Measurements from ENCODE around the gene PPM1N.

Gene PPM1N

GRCh38 chr19:45498411-45499195 is at the start of gene PPM1N:
Gene PPM1N, plus strand, starts transcription at chr19:45498443. Its CDS starts 30 bp downstream, at chr19:45498473.
- no peak for FAIRE-seq

- no peak for FAIRE-seq
Observed at GRCh38 chr19:45448887-45449299, 49.4 kb upstream of the PPM1N start.

DNA sequence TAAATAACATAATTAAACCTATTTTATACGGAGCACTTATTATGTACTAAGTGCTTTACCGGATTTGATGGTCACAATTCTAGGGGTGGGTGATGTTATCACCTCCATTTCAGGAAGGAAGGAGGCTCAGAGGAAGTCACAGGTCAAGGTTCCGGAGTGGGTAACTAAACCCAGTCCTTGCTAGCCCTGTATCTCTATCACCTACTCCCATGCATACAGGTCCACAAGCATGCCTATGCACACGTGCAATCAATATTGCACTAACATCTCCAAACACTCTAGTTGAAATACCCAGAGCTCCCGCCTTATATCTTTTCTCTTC is 48.3 kb upstream of the PPM1N start:
- no peak for FAIRE-seq

DNA sequence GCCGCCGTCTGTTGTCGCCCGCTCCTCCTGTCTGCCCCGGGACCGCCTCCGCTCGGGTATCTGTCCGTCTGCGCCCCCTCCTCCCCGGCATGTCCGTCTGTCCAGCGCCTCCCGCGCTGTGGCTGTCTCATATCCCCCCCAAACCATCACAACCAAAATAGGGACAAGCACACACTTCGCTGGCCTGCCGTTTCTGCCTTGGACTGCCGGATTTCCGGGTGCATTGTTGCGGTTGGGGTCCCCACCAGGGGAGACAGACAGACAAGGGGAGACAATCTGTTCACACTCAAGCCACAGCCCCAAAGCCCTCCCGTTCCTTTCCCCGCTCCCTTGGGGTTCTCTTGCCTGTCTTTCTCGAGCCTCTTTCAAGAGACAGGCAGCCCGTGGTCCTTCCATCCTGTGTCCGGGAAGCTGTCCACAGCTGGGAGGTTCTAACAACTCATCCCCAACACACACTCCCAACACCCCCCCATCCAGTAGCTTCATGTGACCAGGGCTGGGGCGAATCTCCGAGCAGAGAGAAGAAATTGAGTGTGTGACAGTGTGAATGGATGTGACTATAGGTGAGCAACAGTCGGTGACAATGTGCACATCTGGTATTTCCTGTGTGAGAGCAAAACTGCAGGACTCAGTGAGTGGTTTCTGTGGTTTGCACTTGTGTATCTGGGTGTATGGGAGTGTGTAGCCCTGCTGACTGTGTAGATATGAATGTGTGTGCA is 47.0 kb upstream of the PPM1N start:
- no peak for FAIRE-seq

DNA sequence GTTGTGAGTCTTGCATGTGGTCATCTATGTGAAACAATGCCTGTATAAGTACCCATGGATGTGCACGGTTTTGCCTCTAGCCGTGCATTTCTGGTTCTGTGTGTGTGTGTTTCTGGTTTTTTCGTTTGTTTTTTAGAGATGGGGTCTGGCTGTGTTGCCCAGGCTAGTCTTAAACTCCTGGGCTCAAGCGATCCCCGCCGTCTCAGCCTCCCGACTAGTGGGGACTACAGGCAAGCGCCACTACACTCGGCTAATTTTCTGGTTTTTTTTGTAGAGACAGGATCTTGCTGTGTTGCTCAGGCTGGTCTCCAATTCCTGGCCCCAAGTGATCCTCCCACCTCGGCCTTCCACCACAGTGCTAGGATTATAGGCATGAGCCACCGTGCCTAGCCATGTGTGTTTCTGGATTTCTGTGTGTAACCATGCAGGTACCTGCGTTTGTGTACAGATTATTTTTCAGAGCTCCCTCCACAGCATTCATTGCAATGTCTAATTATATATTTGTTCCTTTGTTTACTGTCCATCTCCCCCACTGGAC is 46.3 kb upstream of the PPM1N start:
- FAIRE-seq = no peak

DNA sequence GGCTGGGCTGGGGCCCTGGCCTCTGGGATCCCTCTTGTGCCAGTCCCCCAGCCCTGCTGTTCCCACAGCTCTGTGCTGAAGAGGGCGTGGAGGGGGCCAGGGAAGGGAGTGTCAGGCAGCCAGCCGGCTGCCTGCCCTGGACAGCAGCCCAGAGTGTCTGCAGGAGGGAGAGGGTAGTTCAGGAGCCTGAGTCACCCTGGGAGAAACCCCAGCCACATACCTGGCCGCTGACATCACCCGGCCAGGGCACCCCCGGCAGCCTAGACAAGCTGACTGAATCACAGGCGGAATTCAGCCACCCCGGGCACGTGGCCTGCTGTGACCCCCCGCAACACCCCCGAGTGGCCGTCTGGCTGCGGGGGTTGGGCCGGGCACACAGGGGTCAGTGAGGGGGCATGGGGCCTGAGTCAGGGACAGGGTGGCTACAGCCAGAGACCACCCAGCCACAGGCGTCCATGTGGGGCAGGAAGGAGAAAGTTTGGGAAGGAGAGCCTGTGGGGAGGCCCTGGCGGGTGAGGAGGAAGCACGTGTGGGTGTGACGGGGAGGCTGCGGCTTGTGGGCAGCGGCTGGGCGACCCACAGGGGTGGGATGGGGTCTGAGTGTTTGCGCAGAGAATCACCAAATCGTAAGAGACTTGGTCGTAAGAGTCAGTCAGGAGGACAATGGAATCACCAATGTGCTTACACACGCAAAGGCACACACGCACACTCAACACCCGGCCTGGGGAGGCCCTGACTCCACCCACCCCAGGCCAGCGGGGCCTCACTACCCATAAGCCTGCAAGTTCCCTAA is 42.3 kb upstream of the PPM1N start:
- FAIRE-seq = no peak

DNA sequence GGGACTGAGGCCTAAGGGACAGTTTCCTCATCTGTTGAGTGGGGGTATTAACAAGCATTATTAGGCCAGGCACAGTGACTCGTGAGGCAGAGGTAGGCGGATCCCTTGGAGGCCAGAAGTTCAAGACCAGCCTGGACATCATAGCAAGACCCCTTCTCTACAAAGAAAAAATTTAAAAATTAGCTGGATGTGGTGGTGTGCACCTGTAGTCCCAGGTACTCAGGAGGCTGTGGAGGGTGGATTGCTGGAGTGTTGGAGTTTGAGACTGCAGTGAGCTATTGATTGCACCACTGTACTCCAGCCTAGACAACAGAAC is 41.8 kb upstream of the PPM1N start:
- FAIRE-seq = no peak

DNA sequence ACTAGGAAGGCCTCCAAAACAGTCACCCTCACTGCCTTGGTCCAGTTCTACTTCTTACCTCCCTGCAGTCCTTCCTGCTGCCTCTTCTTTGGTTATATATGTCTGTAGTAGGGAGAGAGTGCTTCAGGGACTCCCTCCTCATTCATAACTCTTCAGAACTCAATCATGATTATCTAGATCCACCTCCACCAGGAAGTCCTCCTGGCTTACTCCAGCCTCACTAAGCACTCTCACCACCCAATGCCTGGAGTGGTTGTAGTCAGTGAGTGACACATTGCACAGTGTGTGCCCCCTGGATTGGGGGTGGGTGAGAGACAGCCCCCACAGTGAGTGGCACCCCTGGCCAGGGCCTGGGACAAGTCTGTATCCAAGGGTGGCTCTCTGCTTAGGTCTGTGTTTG is 40.5 kb upstream of the PPM1N start:
- FAIRE-seq = no peak

- no peak for FAIRE-seq
Observed at GRCh38 chr19:45460807-45461347, 37.4 kb upstream of the PPM1N start.

GRCh38 chr19:45462174-45462573 is 36.1 kb upstream of the PPM1N start:
- FAIRE-seq = no peak

DNA sequence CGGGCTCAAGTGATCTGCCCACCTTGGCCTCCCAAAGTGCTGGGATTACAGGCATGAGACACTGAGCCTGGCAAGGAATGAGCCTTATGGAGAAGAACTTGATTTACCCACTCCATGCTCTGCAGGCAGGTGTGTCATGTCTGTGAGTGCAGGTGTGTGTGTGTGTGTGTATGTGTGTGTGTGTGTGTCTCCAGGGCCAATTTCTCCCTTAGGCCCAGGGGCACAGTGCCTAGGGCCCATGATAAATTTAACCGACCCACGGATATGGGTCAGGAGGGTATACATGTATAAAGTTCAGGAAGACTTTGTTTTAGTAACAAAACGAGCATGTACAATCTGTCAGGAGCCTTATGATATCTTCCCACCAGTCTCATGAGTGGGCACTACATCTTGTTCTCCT is 35.0 kb upstream of the PPM1N start:
- FAIRE-seq = no peak

GRCh38 chr19:45464274-45464673 is 34.0 kb upstream of the PPM1N start:
- no peak for FAIRE-seq

DNA sequence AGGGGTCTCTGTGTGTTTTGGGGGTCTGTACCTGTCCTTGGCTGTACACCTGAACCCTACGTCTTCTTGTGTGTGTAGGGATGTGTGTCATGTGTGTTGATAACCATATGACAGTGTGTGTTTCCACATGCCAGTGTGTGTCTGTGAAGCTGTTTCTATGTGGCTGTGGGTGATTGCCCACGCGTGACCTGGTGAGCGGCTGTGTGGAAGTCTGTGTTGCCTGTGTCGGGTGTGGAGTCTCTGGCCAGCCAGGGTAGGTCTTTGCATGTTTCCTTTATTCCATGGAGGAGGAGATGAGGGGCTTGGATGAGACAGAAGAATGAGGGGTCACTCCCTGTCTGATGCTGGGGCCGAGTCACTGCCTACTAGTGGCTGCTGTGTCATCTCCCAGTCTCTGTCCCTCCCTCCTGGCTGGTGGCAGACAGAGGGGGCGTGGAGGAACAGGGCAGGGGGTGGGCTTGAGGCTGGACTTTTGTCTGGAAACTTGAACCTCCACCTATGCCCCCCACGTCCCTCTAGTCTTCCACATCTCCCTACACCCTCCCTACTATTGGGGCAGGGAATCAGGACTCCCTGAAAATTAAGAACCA is 33.3 kb upstream of the PPM1N start:
- no peak for FAIRE-seq

GRCh38 chr19:45467115-45467455 is 31.2 kb upstream of the PPM1N start:
- FAIRE-seq = no peak

DNA sequence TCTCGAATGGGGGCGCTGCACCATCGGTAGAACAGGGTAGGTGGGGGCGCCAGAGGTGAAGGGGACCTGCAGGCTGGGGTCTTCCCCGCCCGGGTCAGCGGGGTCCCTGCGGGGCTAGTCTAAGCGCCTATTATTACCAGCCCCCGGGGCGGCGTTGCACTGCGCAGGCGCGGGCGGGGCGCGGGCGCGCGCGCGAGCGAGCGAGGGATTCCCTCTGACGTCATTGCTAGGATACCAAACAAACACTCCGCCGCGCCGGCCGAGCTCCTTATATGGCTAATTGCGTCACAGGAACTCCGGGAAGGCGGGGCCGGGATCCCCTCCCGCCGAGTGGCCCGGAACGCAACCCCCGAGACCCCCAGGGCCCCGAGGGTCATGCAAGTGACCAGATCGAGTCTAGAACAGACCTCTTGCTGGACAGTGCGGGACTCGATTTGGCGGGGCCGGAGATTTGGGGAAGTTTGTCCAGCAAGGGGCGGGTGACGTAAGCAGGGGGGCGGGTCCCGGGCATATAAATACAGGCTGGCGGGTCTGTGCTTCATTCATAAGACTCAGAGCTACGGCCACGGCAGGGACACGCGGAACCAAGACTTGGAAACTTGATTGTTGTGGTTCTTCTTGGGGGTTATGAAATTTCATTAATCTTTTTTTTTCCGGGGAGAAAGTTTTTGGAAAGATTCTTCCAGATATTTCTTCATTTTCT is 30.6 kb upstream of the PPM1N start, which contains the start of gene FOSB:
FOSB (plus strand) TSS at position 541 of the 703 bp plus-strand sequence. CDS start 591 bp downstream, outside the sequence.
- FAIRE-seq = no peak

DNA sequence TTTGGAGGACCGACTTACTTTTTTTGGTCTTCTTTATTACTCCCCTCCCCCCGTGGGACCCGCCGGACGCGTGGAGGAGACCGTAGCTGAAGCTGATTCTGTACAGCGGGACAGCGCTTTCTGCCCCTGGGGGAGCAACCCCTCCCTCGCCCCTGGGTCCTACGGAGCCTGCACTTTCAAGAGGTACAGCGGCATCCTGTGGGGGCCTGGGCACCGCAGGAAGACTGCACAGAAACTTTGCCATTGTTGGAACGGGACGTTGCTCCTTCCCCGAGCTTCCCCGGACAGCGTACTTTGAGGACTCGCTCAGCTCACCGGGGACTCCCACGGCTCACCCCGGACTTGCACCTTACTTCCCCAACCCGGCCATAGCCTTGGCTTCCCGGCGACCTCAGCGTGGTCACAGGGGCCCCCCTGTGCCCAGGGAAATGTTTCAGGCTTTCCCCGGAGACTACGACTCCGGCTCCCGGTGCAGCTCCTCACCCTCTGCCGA is 30.0 kb upstream of the PPM1N start:
- FAIRE-seq = no peak

- no peak for FAIRE-seq
Observed at GRCh38 chr19:45468803-45469131, 29.5 kb upstream of the PPM1N start.

DNA sequence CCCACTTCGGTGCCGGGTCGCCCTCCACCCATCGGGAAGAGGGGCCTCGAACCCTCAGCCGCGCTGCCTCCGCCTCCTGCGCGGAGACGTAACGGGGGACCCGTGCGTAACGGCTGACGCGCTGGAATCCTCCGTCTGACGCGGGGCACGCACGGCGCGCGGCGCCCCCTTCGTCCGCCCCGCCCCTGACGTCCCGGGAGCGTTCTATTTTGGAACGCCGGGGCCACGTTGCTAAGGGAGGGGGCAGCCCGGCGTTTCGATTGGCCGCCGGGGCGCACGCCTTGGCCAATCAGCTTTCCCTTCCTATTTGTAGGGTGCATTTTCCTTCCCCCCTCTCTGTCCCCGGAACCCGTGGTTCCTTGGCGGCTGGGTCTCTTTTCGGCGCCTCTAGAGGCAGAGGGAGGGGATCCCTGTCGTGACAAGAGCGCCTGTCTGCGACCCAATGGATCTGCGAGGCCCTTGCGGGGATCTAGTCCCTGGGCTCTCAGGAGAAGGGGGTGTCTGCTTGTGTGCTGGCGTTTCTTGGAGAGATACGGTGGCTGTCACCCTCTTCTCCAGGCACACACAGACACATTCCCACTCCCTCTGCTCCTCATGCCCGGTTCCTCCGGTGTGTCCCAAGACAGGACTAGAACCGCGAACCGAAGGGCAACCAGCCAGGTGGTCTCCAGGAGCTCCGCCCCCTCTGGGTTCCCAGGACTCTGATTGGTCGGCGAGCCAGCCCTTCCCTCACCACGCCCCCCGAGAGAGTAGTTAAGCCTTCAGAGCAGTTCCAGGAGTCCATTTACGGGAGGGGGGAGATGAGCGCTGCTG is 28.9 kb upstream of the PPM1N start:
- no peak for FAIRE-seq

- no peak for FAIRE-seq
Observed at GRCh38 chr19:45469945-45470761, 28.1 kb upstream of the PPM1N start.

GRCh38 chr19:45470762-45471081 is 27.5 kb upstream of the PPM1N start:
- FAIRE-seq = no peak
